WTC11 (cell line): ENCODE measurements around the gene ZCWPW2. TPM values are rescaled to one million over a fixed set of nuclear protein-coding genes. Genes with fewer than 3 reads are reported as not detected.

Experiments used
- ATAC-seq: fragments of 200-7000 bp; cut with Tn5 transposase; 2 replicates; pipeline ENCODE4 v1.10.0; 2021; ENCODE audit warnings: mild to moderate bottlenecking, moderate library complexity
- CTCF ChIA-PET: fragments of 300-600 bp; sonication (Branson Sonifier 250); formaldehyde crosslinking; loops from one replicate; lab custom pipeline; 2021; ENCODE audit warnings: antibody characterized with exemption; lab: Charles Lee
- POLR2A ChIA-PET: fragments of 350-600 bp; sonication (Branson Sonifier 250); formaldehyde crosslinking; loops from one replicate; lab custom pipeline; 2021; ENCODE audit warnings: antibody characterized with exemption; lab: Charles Lee
- DNase-seq: peaks from one replicate; pipeline ENCODE4 v3.0.0; 2021; ENCODE audit warnings: low spot score
- H3K27ac Mint-ChIP-seq: 2 replicates; pipeline ENCODE4 v1.8.0; 2021; ENCODE audit warnings: mixed read lengths
- H3K27me3 Mint-ChIP-seq: 2 replicates; pipeline ENCODE4 v1.8.0; 2021; ENCODE audit warnings: low read depth, mild to moderate bottlenecking, moderate library complexity, mixed read lengths
- H3K36me3 Mint-ChIP-seq: 2 replicates; pipeline ENCODE4 v1.8.0; 2021; ENCODE audit warnings: mixed read lengths
- H3K4me1 Mint-ChIP-seq: 2 replicates; pipeline ENCODE4 v1.8.0; 2022; ENCODE audit warnings: mixed read lengths
- H3K4me3 Mint-ChIP-seq: 2 replicates; pipeline ENCODE4 v1.8.0; 2021; ENCODE audit warnings: mild to moderate bottlenecking, moderate library complexity, mixed read lengths
- H3K9me3 Mint-ChIP-seq: 2 replicates; pipeline ENCODE4 v1.8.0; 2021; ENCODE audit warnings: mixed read lengths
- ELF4 ChIP-seq: sonication (generic); formaldehyde crosslinking; IDR thresholded peaks from 2 replicates; pipeline ENCODE4 v1.8.1; 2022; ENCODE audit warnings: low read depth, mild to moderate bottlenecking, moderate library complexity, missing genetic modification reagents
- FOXP1 ChIP-seq: sonication (generic); formaldehyde crosslinking; IDR thresholded peaks from 2 replicates; pipeline ENCODE4 v1.8.0; 2022; ENCODE audit warnings: missing genetic modification reagents, mild to moderate bottlenecking, moderate library complexity, borderline replicate concordance
- KAT7 ChIP-seq: sonication (generic); formaldehyde crosslinking; IDR thresholded peaks from 2 replicates; pipeline ENCODE4 v1.8.1; 2023; ENCODE audit warnings: missing genetic modification reagents, mild to moderate bottlenecking, borderline replicate concordance
- MYBL2 ChIP-seq: sonication (generic); formaldehyde crosslinking; IDR thresholded peaks from 2 replicates; pipeline ENCODE4 v1.8.1; 2023; ENCODE audit warnings: mild to moderate bottlenecking, moderate library complexity, missing genetic modification reagents
- SMAD3 ChIP-seq: sonication (generic); formaldehyde crosslinking; IDR thresholded peaks from 2 replicates; pipeline ENCODE4 v1.8.0; 2022; ENCODE audit warnings: missing genetic modification reagents, mild to moderate bottlenecking, borderline replicate concordance
- ZNF138 ChIP-seq: sonication (generic); formaldehyde crosslinking; conservative IDR thresholded peaks from 2 replicates; pipeline ENCODE4 v1.8.1; 2022; ENCODE audit warnings: mild to moderate bottlenecking, moderate library complexity, missing genetic modification reagents
- ZNF263 ChIP-seq: sonication (generic); formaldehyde crosslinking; IDR thresholded peaks from 2 replicates; pipeline ENCODE4 v1.8.1; 2022; ENCODE audit warnings: low read depth, mild to moderate bottlenecking, moderate library complexity, missing genetic modification reagents
- ZNF317 ChIP-seq: sonication (generic); formaldehyde crosslinking; IDR thresholded peaks from 2 replicates; pipeline ENCODE4 v1.8.1; 2023; ENCODE audit warnings: low read depth, mild to moderate bottlenecking, moderate library complexity, missing genetic modification reagents, borderline replicate concordance
- ZNF396 ChIP-seq: fragments of 250-450 bp; sonication (Bioruptor Pico); IDR thresholded peaks from 2 replicates; pipeline ENCODE4 v1.8.0; 2021; ENCODE audit warnings: mild to moderate bottlenecking, moderate library complexity, borderline replicate concordance
- ZNF416 ChIP-seq: fragments of 250-450 bp; sonication (Bioruptor Pico); IDR thresholded peaks from 2 replicates; pipeline ENCODE4 v1.9.0; 2021; ENCODE audit warnings: mild to moderate bottlenecking, inconsistent platforms
- total RNA-seq: library from RNA; stranded (reverse); gene quantifications from 3 replicates; pipeline ENCODE4 v1.2.3, GENCODE V29; 2021
- TF ChIP-seq, protein P1 (sequence below): sonication (generic); formaldehyde crosslinking; IDR thresholded peaks from 2 replicates; pipeline ENCODE4 v1.8.0; 2022; ENCODE audit warnings: mild to moderate bottlenecking, missing genetic modification reagents
- TF ChIP-seq, protein P2 (sequence below): sonication (generic); formaldehyde crosslinking; IDR thresholded peaks from 2 replicates; pipeline ENCODE4 v1.8.1; 2023; ENCODE audit warnings: mild to moderate bottlenecking, missing genetic modification reagents
- TF ChIP-seq, protein P3 (sequence below): sonication (generic); formaldehyde crosslinking; IDR thresholded peaks from 2 replicates; pipeline ENCODE4 v1.8.1; 2022; ENCODE audit warnings: missing genetic modification reagents, borderline replicate concordance
- TF ChIP-seq, protein P4 (sequence below): fragments of 200-600 bp; IDR thresholded peaks from 2 replicates; pipeline ENCODE4 v1.8.0; 2022; ENCODE audit warnings: antibody characterized with exemption
- TF ChIP-seq, protein P5 (sequence below): sonication (generic); formaldehyde crosslinking; IDR thresholded peaks from 2 replicates; pipeline ENCODE4 v1.8.1; 2023; ENCODE audit warnings: mild to moderate bottlenecking, missing genetic modification reagents, moderate library complexity
- TF ChIP-seq, protein P6 (sequence below): fragments of 250-450 bp; sonication (Bioruptor Pico); IDR thresholded peaks from 2 replicates; pipeline ENCODE4 v1.9.0; 2021; ENCODE audit warnings: mild to moderate bottlenecking
- TF ChIP-seq, protein P7 (sequence below): sonication (generic); formaldehyde crosslinking; IDR thresholded peaks from 2 replicates; pipeline ENCODE4 v1.8.1; 2023; ENCODE audit warnings: mild to moderate bottlenecking, missing genetic modification reagents, moderate library complexity

Gene ZCWPW2
- total RNA-seq, 1 experiment from 2014 or later: 0.22 TPM

DNA sequence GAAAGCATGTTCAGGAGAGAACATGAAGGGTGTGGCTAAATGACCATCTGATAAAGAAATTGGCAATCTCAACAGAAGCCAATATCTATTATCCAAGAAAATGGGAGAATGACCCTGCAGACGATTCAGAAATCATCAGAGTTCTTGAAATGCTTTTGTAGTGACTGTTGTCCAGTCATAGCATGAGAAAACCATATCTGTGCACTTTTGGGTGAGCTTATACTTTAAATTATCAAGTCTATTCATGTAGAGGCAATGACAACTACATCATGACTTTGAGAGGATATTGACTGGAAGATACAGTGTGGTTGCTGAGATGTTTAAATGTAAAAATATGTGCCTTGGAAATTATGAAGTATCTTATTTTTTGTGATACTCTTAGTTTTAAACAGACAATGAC lies 57.7 kb downstream of the ZCWPW2 start (continued):
- TF ChIP-seq, protein P1, sequence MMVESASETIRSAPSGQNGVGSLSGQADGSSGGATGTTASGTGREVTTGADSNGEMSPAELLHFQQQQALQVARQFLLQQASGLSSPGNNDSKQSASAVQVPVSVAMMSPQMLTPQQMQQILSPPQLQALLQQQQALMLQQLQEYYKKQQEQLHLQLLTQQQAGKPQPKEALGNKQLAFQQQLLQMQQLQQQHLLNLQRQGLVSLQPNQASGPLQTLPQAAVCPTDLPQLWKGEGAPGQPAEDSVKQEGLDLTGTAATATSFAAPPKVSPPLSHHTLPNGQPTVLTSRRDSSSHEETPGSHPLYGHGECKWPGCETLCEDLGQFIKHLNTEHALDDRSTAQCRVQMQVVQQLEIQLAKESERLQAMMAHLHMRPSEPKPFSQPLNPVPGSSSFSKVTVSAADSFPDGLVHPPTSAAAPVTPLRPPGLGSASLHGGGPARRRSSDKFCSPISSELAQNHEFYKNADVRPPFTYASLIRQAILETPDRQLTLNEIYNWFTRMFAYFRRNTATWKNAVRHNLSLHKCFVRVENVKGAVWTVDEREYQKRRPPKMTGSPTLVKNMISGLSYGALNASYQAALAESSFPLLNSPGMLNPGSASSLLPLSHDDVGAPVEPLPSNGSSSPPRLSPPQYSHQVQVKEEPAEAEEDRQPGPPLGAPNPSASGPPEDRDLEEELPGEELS (CRISPR knock-in tag): no peak
- TF ChIP-seq ZNF263 (no peak), ZNF396 (CRISPR knock-in tag) (no peak), ZNF416 (CRISPR knock-in tag) (no peak), SMAD3 (CRISPR knock-in tag) (no peak), FOXP1 (no peak)
- TF ChIP-seq, protein P2, sequence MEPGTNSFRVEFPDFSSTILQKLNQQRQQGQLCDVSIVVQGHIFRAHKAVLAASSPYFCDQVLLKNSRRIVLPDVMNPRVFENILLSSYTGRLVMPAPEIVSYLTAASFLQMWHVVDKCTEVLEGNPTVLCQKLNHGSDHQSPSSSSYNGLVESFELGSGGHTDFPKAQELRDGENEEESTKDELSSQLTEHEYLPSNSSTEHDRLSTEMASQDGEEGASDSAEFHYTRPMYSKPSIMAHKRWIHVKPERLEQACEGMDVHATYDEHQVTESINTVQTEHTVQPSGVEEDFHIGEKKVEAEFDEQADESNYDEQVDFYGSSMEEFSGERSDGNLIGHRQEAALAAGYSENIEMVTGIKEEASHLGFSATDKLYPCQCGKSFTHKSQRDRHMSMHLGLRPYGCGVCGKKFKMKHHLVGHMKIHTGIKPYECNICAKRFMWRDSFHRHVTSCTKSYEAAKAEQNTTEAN (CRISPR knock-in tag): no peak
- TF ChIP-seq, protein P3, sequence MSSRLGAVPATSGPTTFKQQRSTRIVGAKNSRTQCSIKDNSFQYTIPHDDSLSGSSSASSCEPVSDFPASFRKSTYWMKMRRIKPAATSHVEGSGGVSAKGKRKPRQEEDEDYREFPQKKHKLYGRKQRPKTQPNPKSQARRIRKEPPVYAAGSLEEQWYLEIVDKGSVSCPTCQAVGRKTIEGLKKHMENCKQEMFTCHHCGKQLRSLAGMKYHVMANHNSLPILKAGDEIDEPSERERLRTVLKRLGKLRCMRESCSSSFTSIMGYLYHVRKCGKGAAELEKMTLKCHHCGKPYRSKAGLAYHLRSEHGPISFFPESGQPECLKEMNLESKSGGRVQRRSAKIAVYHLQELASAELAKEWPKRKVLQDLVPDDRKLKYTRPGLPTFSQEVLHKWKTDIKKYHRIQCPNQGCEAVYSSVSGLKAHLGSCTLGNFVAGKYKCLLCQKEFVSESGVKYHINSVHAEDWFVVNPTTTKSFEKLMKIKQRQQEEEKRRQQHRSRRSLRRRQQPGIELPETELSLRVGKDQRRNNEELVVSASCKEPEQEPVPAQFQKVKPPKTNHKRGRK (CRISPR knock-in tag): no peak
- TF ChIP-seq, all 79 proteins: peak for 0

DNA sequence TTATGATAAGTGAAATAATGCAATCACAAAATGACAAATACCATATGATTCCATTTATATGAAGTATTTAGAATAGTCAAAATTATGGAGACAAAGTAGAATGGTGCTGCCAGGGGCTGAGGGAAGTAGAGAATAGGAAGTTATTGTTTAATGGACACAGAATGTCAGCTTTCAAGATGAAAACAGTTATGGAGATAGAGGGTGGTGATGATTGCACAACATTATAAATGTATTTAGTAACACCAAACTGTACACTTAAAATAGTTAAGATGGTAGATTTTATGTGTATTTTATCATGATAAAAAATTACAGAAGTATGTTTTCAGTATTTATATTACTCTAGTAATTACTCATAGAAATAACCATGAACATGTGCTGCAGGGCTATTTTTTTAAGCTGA lies 100.9 kb downstream of the ZCWPW2 start:
- H3K4me1 Mint-ChIP-seq: no peaks in the 10 kb centered on the region
- CTCF ChIA-PET: no interaction called here

More for the DNA sequence above, 100.9 kb downstream of the ZCWPW2 start:
- Mint-ChIP-seq H3K27ac (no peak overlapping the region), H3K9me3 (peaks cover 20% of the 10 kb centered on the region), H3K36me3 (no peaks in the 10 kb centered on the region), H3K27me3 (no peaks in the 10 kb centered on the region), H3K4me3 (no peak overlapping the region)
- TF ChIP-seq, protein P1 (CRISPR knock-in tag): no peak
- TF ChIP-seq ZNF138: no peak
- TF ChIP-seq, protein P4, sequence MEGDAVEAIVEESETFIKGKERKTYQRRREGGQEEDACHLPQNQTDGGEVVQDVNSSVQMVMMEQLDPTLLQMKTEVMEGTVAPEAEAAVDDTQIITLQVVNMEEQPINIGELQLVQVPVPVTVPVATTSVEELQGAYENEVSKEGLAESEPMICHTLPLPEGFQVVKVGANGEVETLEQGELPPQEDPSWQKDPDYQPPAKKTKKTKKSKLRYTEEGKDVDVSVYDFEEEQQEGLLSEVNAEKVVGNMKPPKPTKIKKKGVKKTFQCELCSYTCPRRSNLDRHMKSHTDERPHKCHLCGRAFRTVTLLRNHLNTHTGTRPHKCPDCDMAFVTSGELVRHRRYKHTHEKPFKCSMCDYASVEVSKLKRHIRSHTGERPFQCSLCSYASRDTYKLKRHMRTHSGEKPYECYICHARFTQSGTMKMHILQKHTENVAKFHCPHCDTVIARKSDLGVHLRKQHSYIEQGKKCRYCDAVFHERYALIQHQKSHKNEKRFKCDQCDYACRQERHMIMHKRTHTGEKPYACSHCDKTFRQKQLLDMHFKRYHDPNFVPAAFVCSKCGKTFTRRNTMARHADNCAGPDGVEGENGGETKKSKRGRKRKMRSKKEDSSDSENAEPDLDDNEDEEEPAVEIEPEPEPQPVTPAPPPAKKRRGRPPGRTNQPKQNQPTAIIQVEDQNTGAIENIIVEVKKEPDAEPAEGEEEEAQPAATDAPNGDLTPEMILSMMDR: no peak
- TF ChIP-seq, protein P5, sequence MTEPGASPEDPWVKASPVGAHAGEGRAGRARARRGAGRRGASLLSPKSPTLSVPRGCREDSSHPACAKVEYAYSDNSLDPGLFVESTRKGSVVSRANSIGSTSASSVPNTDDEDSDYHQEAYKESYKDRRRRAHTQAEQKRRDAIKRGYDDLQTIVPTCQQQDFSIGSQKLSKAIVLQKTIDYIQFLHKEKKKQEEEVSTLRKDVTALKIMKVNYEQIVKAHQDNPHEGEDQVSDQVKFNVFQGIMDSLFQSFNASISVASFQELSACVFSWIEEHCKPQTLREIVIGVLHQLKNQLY (CRISPR knock-in tag): no peak
- TF ChIP-seq KAT7 (CRISPR knock-in tag): no peak
- TF ChIP-seq MYBL2 (CRISPR knock-in tag): no peak
- TF ChIP-seq, protein P6, sequence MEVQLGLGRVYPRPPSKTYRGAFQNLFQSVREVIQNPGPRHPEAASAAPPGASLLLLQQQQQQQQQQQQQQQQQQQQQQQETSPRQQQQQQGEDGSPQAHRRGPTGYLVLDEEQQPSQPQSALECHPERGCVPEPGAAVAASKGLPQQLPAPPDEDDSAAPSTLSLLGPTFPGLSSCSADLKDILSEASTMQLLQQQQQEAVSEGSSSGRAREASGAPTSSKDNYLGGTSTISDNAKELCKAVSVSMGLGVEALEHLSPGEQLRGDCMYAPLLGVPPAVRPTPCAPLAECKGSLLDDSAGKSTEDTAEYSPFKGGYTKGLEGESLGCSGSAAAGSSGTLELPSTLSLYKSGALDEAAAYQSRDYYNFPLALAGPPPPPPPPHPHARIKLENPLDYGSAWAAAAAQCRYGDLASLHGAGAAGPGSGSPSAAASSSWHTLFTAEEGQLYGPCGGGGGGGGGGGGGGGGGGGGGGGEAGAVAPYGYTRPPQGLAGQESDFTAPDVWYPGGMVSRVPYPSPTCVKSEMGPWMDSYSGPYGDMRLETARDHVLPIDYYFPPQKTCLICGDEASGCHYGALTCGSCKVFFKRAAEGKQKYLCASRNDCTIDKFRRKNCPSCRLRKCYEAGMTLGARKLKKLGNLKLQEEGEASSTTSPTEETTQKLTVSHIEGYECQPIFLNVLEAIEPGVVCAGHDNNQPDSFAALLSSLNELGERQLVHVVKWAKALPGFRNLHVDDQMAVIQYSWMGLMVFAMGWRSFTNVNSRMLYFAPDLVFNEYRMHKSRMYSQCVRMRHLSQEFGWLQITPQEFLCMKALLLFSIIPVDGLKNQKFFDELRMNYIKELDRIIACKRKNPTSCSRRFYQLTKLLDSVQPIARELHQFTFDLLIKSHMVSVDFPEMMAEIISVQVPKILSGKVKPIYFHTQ (CRISPR knock-in tag): no peak
- TF ChIP-seq ELF4: no peak
- TF ChIP-seq ZNF263: no peak
- TF ChIP-seq, protein P7, sequence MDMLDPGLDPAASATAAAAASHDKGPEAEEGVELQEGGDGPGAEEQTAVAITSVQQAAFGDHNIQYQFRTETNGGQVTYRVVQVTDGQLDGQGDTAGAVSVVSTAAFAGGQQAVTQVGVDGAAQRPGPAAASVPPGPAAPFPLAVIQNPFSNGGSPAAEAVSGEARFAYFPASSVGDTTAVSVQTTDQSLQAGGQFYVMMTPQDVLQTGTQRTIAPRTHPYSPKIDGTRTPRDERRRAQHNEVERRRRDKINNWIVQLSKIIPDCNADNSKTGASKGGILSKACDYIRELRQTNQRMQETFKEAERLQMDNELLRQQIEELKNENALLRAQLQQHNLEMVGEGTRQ (CRISPR knock-in tag): no peak
- no peak for TF ChIP-seq ZNF317 (CRISPR knock-in tag)
- DNase-seq (no peak), ATAC-seq (no peak)
- POLR2A ChIA-PET: no interaction called here
